ENCODE results near the gene POU4F2. TPM values are rescaled to one million over a fixed set of nuclear protein-coding genes. Genes with fewer than 3 reads are reported as not detected.

POU4F2 gene
- total RNA-seq, 2 experiments from 2014 or later: not detected

- Histone ChIP-seq H3K9me2 (ENCODE audit: insufficient read depth, low read length) (no peaks in the 10 kb centered on the region), H3K36me3 (ENCODE audit: insufficient read depth, low read length) (no peaks in the 10 kb centered on the region), H3K4me2 (ENCODE audit: low read length) (no peak overlapping the region), H3K9me3 (ENCODE audit: low read length) (no peaks in the 10 kb centered on the region), H3K79me2 (ENCODE audit: insufficient read depth, low read depth, low read length) (no peaks in the 10 kb centered on the region), H4K20me1 (ENCODE audit: insufficient read depth, low read length) (no peaks in the 10 kb centered on the region), H3K27ac (ENCODE audit: low read depth, low read length, poor library complexity, severe bottlenecking) (no peak overlapping the region), H3K4me1 (ENCODE audit: insufficient read depth, low read length, poor library complexity, severe bottlenecking) (no peaks in the 10 kb centered on the region), H3K4me3 (ENCODE audit: low read depth, low read length, poor library complexity, severe bottlenecking) (no peak overlapping the region), H2AFZ (ENCODE audit: low read length) (no peak overlapping the region)
- no peak for TF ChIP-seq CTCF (conservative IDR thresholded peaks at IDR 0.05; ENCODE audit: low read length)
- no peak for TF ChIP-seq EZH2phosphoT487 (IDR thresholded peaks at IDR 0.05; ENCODE audit: borderline replicate concordance, low read depth, low read length)
- intact Hi-C loops (cut with micrococcal nuclease; ENCODE audit: unreplicated experiment): no loop called here
- CTCF ChIA-PET (ENCODE audit: unreplicated experiment): no interaction called here
- no TSS peak for BruUV-seq (replicated peaks)
- DNase-seq (ENCODE audit: low spot score): no peak
- POLR2A ChIA-PET: no interaction called here
These were observed 1.4 kb downstream of the POU4F2 start for GRCh38 chr4:146640021-146640464.

GRCh38 chr4:146640465-146641061, 1.9 kb downstream of the POU4F2 start:
- intact Hi-C loops (cut with micrococcal nuclease; ENCODE audit: unreplicated experiment): no loop called here
- BruUV-seq (replicated peaks): no TSS peak
- no peaks in the 10 kb centered on the region for H4K20me1 ChIP-seq (ENCODE audit: insufficient read depth, low read length)
- ChIA-PET CTCF (ENCODE audit: unreplicated experiment) (no interaction called here), POLR2A (no interaction called here)
- H3K27ac ChIP-seq (ENCODE audit: low read depth, low read length, poor library complexity, severe bottlenecking): no peak overlapping the region
- no peaks in the 10 kb centered on the region for H3K36me3 ChIP-seq (ENCODE audit: insufficient read depth, low read length)
- H3K4me3 ChIP-seq (ENCODE audit: low read depth, low read length, poor library complexity, severe bottlenecking): no peak overlapping the region
- H3K4me1 ChIP-seq (ENCODE audit: insufficient read depth, low read length, poor library complexity, severe bottlenecking): no peaks in the 10 kb centered on the region
- H2AFZ ChIP-seq (ENCODE audit: low read length): no peak overlapping the region
- H3K9me2 ChIP-seq (ENCODE audit: insufficient read depth, low read length): no peaks in the 10 kb centered on the region
- H3K4me2 ChIP-seq (ENCODE audit: low read length): no peak overlapping the region
- TF ChIP-seq EZH2phosphoT487 (IDR thresholded peaks at IDR 0.05; ENCODE audit: borderline replicate concordance, low read depth, low read length): no peak
- no peak for TF ChIP-seq CTCF (conservative IDR thresholded peaks at IDR 0.05; ENCODE audit: low read length)
- H3K9me3 ChIP-seq (ENCODE audit: low read length): no peaks in the 10 kb centered on the region
- no peak for DNase-seq (ENCODE audit: low spot score)
- H3K79me2 ChIP-seq (ENCODE audit: insufficient read depth, low read depth, low read length): no peaks in the 10 kb centered on the region

- no peak for DNase-seq (ENCODE audit: low spot score)
- TF ChIP-seq EZH2phosphoT487 (IDR thresholded peaks at IDR 0.05; ENCODE audit: borderline replicate concordance, low read depth, low read length) (no peak), CTCF (conservative IDR thresholded peaks at IDR 0.05; ENCODE audit: low read length) (no peak)
- Histone ChIP-seq H3K79me2 (ENCODE audit: insufficient read depth, low read depth, low read length) (no peaks in the 10 kb centered on the region), H4K20me1 (ENCODE audit: insufficient read depth, low read length) (no peaks in the 10 kb centered on the region), H2AFZ (ENCODE audit: low read length) (no peak overlapping the region), H3K36me3 (ENCODE audit: insufficient read depth, low read length) (no peaks in the 10 kb centered on the region), H3K9me2 (ENCODE audit: insufficient read depth, low read length) (no peaks in the 10 kb centered on the region), H3K4me3 (ENCODE audit: low read depth, low read length, poor library complexity, severe bottlenecking) (no peak overlapping the region), H3K4me2 (ENCODE audit: low read length) (no peak overlapping the region), H3K27ac (ENCODE audit: low read depth, low read length, poor library complexity, severe bottlenecking) (no peak overlapping the region), H3K4me1 (ENCODE audit: insufficient read depth, low read length, poor library complexity, severe bottlenecking) (no peaks in the 10 kb centered on the region), H3K9me3 (ENCODE audit: low read length) (no peaks in the 10 kb centered on the region)
- intact Hi-C loops (cut with micrococcal nuclease; ENCODE audit: unreplicated experiment): no loop called here
- no TSS peak for BruUV-seq (replicated peaks)
- CTCF ChIA-PET (ENCODE audit: unreplicated experiment): no interaction called here
- POLR2A ChIA-PET: no interaction called here
These were observed 3.1 kb downstream of the POU4F2 start for GRCh38 chr4:146641762-146642161.

All from OCI-LY7 (cell line).